GM19099 (cell line): ENCODE results near the gene CAPZB.

Experiments used
- POLR2A ChIP-seq: IDR thresholded peaks from 3 replicates; pipeline ENCODE4 v1.6.1; 2011; ENCODE audit warnings: low read depth; ENCODE audit not compliant: insufficient read length; ENCODE audit errors: extremely low read depth

CAPZB gene

GRCh38 chr1:19385869-19386591, 99.3 kb downstream of the CAPZB start:
- TF ChIP-seq POLR2A = no peak

GRCh38 chr1:19385221-19385620, 100.1 kb downstream of the CAPZB start:
- no peak for TF ChIP-seq POLR2A

- no peak for TF ChIP-seq POLR2A
Observed at GRCh38 chr1:19384772-19385187, 100.6 kb downstream of the CAPZB start.

GRCh38 chr1:19384113-19384512, 101.2 kb downstream of the CAPZB start:
- no peak for TF ChIP-seq POLR2A

- TF ChIP-seq POLR2A = no peak
Observed at GRCh38 chr1:19382222-19382621, 103.1 kb downstream of the CAPZB start.

DNA sequence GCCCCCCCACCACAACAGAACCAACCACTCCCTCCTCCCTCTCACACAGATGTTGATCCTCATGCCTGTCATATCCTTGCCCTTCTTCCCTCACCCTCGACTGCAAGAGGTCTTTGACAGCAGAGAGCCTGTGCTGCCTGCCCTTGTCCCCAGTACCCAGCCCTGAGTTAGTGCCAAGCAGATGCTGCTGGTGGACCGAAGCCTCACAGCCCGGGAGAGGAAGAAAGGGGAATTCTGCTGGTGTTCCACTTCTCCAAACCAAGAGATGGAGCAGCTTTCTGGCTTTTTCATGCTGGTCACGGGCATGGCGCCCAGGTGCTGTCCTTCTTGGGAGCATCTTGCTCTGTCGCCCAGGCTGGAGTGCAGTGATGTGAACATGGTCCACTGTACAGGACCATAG, 104.1 kb downstream of the CAPZB start:
- no peak for TF ChIP-seq POLR2A

DNA sequence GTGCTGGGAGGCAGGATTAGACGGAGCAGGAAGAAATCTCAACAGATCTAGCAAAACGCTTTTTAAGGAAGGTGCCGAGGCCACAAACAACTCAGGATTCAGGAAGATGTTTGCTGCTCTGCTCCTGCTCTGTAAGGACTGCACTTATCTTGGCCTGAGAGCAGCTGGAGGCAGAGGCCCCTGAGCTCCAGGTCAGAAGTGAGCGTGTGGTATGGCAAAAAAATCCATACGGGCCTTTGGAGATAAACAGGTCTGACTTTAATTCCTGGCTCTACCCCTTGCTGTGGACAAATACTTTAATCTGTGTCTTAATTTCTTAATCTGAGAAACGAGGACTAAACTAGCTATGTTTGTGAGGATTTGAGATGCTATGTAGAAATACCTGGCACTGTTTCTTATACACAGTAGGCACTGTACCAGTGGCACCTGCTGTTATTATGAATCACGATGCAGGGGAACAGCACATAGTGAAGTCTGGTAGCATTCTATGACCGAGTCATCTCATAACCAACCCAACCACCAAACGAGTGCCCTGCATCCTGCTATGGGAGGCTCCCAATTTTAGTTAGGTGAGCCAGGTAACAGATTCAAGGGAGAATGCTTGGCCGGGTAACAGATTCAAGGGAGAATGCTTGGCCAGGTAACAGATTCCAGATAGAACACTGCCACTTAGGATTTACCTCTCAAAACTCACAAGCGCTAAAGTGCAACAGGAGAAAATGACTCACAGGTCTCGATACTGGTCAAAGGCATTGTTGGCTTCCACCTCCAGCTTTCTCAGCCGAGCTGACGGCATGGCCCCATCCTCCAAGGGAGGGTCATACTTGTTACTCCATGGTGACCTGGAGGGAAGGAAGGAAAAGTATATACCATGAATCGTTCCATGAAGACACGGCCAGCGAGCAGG, 107.3 kb downstream of the CAPZB start:
- TF ChIP-seq POLR2A = no peak

DNA sequence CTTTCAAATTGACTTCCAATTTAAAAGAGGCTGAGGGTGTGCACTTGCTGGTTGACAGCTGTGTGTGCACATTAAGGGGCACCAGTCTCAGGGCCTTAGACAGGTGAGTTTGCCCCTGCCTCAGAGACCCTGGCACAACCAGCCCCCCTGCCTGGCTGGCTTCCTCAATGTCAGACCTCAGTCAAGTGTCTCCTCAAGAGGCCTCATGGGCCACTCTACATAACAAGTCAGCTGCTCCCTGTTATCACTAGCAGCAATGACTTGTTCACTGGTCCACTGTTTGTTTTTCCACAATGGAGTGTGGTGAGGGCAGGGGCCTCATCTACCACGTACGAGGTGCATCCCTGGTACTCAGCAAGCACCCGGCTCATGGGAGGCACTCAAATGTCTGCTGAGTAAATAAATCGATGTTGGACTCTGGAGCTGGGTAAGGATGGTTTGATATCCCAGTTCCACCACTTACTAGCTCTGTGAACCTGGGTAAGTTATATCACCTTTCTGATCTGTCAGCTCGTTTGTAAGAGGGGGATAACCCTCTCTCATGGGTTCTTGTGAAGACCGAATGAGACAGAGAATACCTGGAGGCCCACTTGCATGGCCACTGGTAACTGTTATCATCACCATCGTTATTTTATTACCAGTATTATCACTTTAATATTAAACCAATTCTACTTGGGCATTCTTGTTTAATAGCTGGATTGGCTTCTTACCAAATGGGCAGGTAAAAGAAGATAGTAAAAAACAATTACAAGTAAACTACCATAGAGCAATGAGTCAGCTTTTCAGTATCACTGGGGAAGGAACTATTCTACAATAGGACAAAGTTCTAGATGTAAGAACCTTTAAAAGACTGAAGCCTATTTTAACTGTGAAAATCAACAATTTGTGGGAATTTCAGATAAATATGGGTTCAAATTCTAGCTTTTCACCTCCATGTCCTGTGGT, 108.6 kb downstream of the CAPZB start:
- no peak for TF ChIP-seq POLR2A

DNA sequence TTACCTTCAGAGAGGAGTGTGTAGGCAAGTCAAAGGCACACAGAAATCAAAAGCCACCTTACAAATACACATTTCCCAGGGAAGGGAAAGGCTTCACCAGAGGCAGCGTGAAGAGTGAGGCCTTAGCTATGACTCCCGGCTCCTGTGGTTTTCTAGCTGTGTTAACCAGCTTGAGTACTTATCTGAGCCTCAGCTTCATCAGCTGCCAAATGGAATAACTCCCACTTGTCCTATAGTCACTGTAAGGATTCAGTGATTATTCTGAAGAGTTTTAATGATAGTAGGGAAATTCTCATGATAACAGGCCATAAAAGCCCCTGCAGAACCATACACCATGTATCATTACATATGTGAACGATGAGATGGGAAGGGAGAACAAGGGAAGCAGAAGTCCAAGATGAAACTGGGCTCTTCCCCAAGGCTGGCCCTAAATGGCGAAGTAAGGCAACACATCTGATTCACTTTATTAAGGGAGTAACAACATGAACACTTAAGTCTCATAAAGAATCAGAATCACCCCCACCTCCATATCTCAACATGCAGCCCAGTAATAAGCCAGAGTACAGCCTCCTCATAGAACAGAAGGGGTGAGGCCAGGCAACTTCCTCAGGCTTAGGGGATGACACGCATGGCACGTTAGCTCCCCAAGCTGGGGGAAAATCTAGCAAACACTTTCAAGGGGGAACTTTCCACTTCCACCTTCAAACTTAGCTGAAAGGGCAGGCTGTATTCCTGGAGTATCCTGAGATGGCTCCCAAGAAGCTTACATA, 109.5 kb downstream of the CAPZB start:
- no peak for TF ChIP-seq POLR2A

- no peak for TF ChIP-seq POLR2A
Observed at GRCh38 chr1:19374926-19375325, 110.4 kb downstream of the CAPZB start.

DNA sequence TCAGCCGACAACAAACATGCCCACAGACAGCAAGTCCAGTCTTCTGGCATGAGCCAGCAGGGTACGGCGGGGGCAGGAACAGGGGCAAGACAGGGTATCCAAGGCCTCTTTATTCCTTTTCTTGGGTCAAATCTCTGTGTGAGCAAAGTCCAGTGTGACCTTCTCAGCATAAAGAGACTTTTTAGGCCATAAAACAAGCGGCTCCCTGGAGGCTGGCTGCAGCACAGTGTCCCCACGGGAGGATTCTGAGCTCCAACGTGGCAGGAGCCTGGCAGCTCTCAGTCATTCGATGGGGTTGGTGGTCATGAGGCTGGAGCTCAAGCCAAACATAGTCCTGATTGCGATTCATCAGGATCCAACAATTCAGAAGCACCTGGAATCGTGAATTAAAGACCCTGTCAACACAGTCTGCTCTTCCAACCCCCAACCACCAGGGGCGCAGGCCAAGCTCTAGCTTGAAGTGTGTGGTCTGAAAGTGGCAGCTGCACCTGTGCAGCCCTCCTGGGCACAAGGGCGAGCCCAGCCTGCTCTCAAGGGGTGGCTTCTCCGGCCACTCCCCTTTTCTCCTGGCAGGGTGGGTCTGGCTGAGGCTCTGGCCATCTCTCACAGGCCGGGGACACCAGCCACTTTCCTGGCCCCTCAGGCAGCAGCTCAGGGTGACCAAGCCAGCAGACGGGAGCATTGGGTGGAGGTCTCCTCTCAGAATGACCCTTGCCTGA, 111.1 kb downstream of the CAPZB start:
- no peak for TF ChIP-seq POLR2A

DNA sequence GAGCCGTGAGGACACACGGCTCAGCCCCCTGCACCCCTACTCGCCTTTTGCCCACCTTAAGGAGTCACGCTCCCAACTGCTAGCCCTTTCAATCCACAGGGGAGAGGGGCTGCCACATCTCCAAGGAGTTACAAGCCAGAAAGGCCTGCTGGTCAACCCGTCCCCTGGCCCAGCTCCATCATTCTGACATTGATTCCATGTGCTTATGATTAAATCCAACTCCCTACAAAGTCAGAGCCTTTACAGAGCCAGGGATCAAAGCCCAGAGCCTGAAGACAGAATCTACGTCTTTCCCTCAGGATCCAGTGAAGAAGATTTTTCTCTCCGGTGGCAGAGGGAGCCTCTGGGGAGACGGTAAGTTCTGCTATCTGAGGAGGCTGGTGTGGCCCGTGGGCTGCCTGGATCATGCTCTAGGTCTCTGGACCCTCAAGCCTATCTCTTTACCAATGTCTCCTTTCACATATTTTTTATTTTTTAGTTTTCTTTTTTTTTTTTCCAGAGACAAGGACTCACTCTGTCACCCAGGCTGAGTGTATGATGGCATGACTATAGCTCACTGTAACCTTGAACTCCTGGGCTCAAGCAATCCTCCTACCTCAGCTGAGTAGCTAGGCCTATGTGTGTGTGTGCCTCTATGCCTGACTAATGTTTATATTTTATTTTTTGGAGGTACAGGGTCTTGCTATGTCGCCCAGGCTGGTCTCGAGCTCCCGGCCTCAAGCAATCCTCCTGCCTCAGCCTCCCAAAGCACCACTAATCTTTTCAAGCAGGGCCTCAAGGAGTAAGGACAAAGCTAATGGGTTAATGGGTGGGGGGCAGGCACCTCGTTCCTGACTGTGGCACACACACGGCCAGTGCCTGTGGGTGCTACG, 111.9 kb downstream of the CAPZB start:
- no peak for TF ChIP-seq POLR2A

- no peak for TF ChIP-seq POLR2A
Observed at GRCh38 chr1:19372602-19373001, 112.7 kb downstream of the CAPZB start.

DNA sequence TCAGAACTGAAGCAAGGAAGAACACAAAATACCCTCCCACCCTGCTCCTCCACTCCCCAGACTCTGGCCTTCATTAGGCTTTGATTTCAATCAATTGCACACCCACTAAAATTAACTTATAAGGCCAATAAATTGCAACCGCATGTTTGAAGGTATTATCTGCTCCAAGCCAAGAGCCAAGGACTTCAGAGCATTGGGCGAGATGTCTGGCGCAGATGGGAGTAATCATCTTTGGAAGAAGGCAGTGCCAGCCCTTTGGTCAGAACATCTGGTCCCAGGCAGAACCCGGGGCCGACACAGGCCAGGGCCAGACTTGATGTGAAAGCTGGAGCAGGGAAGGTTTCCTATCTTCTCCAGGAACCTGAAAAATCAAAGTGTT, 113.2 kb downstream of the CAPZB start:
- TF ChIP-seq POLR2A = no peak
